Vagina (tissue), 2 donors: ENCODE results near the gene SGIP1.

ENCODE experiments used
- CTCF ChIP-seq, 3 experiments: fragments of 450-650 bp in 2 of 3; fragments of 200-600 bp in 1 of 3; sonication (generic) in 1 of 3; IDR thresholded peaks; one replicate each; pipeline ENCODE4 v1.5.1; 2017 to 2019; ENCODE audit warnings: antibody characterized with exemption in 3 of 3, mild to moderate bottlenecking in 2 of 3, moderate library complexity in 2 of 3
- POLR2A ChIP-seq, 2 donors: fragments of 450-650 bp; IDR thresholded peaks; one replicate each; pipeline ENCODE4 v1.6.1; 2017; ENCODE audit warnings: antibody characterized with exemption in 2 of 2, mild to moderate bottlenecking in 2 of 2, moderate library complexity in 2 of 2
- POLR2AphosphoS5 ChIP-seq, 2 donors: sonication (generic); formaldehyde crosslinking; IDR thresholded peaks; one replicate each; pipeline ENCODE4 v1.9.0; 2017; ENCODE audit warnings: antibody characterized with exemption in 2 of 2, mild to moderate bottlenecking in 2 of 2, low read depth in 1 of 2; ENCODE audit not compliant: insufficient read depth in 1 of 2

GRCh38 chr1:66747501-66747900 is 213.5 kb downstream of the SGIP1 start:
- TF ChIP-seq CTCF (IDR thresholded peaks at IDR 0.05): no peak
- TF ChIP-seq POLR2A (IDR thresholded peaks at IDR 0.05): no peak
- no peak for TF ChIP-seq POLR2AphosphoS5 (IDR thresholded peaks at IDR 0.05; ENCODE audit: insufficient read depth in 1 of 2, low read depth in 1 of 2)
